GM10266 (cell line): ENCODE data around the gene FASTKD3.

Source experiments
- DNase-seq: peaks from one replicate; pipeline ENCODE4 v3.0.0; 2012; ENCODE audit errors: extremely low spot score
- CTCF ChIP-seq: IDR thresholded peaks from 2 replicates; pipeline ENCODE4 v1.5.1; 2012; ENCODE audit warnings: mild to moderate bottlenecking, low read depth; ENCODE audit not compliant: control insufficient read depth, insufficient read depth; ENCODE audit errors: missing control alignments

The FASTKD3 gene

GRCh38 chr5:7828269-7828668, 40.6 kb downstream of the FASTKD3 start:
- no peak for DNase-seq
- TF ChIP-seq CTCF, result no peak

- TF ChIP-seq CTCF, result no peak
- no peak for DNase-seq
Observed at GRCh38 chr5:7827610-7828009, 41.2 kb downstream of the FASTKD3 start.

- no peak for TF ChIP-seq CTCF
- DNase-seq, result no peak
Observed at GRCh38 chr5:7825630-7826029, 43.2 kb downstream of the FASTKD3 start.

GRCh38 chr5:7824995-7825394, 43.8 kb downstream of the FASTKD3 start:
- TF ChIP-seq CTCF, result no peak

GRCh38 chr5:7823594-7823993, 45.2 kb downstream of the FASTKD3 start:
- no peak for TF ChIP-seq CTCF
- DNase-seq, result no peak

More at GRCh38 chr5:7824995-7825394, 43.8 kb downstream of the FASTKD3 start:
- no peak for DNase-seq

GRCh38 chr5:7822449-7822848, 46.4 kb downstream of the FASTKD3 start:
- TF ChIP-seq CTCF, result no peak
- no peak for DNase-seq

GRCh38 chr5:7816535-7816901, 52.3 kb downstream of the FASTKD3 start:
- DNase-seq, result no peak
- TF ChIP-seq CTCF, result no peak
